ENCODE results near the gene NAA35. TPM values are rescaled to one million over a fixed set of nuclear protein-coding genes. Genes with fewer than 3 reads are reported as not detected.

NAA35 gene
- total RNA-seq, 1 donor from 2014 or later: 67.1 TPM

GRCh38 chr9:86062845-86063693, 122.1 kb downstream of the NAA35 start:
- no peak for DNase-seq

- DNase-seq: no peak
These were observed 123.3 kb downstream of the NAA35 start for GRCh38 chr9:86064220-86064619.

GRCh38 chr9:86069206-86069869, 128.4 kb downstream of the NAA35 start:
- no peak for DNase-seq

Other genes with a start within 250 kb of the NAA35 start
- gene AGTPBP1, start 199.2 kb upstream of the NAA35 start, total RNA-seq: 473 TPM
- 75.5 TPM for gene GOLM1, start 158.4 kb downstream of the NAA35 start, total RNA-seq

All from occipital lobe (tissue), 2 donors.